ENCODE results near the gene TANGO6. TPM values are rescaled to one million over a fixed set of nuclear protein-coding genes. Genes with fewer than 3 reads are reported as not detected.
"Not testable (repeated sequence)": the region's sequence is repeated elsewhere in the genome, so short reads cannot be mapped to it uniquely, and the experiment has no call there.

TANGO6 gene
- polyA plus RNA-seq, 3 donors = 5.9 to 8.8 (median 7.0) TPM

DNA sequence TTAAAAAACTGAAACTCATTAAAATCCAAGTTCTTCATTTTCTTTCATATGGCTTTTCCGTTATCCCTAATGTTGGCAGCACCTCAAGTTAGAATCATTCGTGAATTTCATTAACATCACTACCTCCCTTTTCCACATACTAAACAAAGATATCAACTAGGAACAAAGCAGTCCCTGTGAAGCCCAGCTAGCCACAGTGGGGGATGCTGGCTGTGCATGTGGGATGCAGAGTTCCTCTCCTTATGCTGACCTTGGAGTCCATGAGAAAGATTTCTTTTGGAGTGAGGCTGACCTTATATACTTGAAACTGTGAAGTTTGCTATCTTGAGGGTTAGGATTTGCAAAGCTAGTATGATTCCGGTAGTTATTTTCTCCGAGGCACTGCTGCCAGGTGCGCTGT is 117.6 kb downstream of the TANGO6 start:
- DNase-seq (ENCODE audit: low read depth in 3 of 3, low spot score in 2 of 3) = no peak

DNA sequence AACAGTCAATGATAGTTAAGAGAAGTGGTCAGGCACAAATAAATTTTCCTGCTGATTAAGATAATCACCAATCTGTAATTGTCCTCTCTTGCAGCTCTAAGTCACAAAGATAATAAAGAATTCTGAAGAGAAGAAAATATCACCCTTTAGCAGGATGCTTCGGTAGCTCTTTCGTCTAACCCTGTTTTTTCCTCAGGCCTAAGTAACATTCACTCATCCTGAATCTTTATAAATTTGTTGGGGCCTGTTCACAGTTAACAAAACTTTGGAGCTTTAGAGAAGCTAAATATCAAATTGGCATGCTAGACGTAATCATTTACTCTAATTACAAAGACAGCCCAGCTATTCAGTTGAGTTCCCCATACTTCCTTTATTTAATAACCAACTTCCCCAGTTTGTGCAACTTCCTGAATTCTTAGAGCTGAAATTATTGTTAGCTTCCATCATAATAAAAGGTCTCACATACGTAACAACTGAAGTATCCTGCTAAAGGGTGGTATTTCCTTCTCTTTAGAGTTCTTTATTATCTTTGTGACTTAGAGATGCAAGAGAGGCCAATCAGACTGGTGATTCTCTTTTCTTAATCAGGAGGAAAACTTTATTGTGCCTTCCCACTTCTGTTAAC is 118.6 kb downstream of the TANGO6 start:
- DNase-seq (ENCODE audit: low read depth in 3 of 3, low spot score in 2 of 3) = no peak

DNA sequence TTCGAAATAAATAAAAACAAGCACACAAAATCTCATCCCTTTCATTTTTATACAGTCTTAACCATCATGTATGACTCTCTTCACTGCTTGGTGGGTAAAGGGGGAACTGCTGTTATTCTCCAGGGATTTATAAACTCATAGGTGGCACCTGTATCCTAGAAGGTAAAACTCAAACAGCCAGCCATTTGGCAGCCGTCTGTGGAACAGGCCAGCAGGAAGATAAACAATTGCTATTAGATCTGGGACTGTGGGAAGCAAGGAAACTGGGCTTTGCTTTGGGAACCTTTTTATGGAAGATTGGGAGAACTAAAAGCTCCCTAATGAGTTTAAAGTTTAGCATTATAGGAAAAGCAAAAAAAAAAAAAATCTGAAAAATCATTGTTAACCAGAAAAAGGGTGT is 126.0 kb downstream of the TANGO6 start:
- DNase-seq (ENCODE audit: low read depth in 3 of 3, low spot score in 2 of 3) = no peak

GRCh38 chr16:68972013-68972412 is 128.7 kb downstream of the TANGO6 start:
- DNase-seq (ENCODE audit: low read depth in 3 of 3, low spot score in 2 of 3) = no peak

DNA sequence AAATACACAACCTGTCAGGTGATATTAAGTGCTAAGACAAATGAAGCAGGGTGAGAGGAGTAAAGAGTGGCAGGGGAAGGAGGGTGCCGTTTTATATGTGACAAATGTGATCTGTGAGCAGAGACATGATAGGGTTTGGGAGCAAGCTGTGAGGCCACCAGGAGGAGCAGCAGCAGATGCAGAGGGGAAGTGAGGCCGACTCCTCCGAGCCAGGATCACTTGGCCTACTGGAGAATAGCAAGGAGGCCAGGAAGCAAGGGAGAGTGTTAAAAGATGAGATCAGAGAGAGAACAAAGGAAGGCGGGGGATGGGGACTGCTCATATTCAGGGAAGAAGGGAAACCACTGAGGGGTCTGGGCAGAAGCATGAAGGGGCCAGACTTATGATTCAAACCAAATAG is 129.4 kb downstream of the TANGO6 start:
- DNase-seq (ENCODE audit: low read depth in 3 of 3, low spot score in 2 of 3) = no peak

DNA sequence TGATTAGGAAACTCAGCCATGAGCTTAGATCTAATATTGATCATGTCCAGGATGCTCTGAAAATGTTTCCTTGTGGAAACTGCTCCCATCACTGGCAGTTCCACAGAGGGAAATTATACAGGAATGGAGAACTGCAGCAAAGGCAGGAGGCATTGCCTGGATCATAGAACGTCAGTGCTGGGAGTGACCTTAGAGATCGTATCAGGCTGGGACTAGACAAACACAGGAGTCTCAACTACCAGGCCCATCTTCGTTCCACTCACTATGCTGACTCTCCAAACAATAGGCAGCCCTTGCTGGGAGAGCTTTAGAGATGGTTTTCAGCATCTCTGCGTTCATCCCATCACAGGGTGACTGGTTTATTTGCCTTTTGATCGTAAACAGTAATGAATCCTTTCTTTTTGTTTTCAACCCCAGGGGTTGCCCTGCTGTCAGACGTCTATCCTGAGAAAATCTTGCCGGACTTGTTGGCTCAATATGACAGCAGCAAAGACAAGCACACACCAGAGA is 130.3 kb downstream of the TANGO6 start:
- no peak for DNase-seq (ENCODE audit: low read depth in 3 of 3, low spot score in 2 of 3)

DNA sequence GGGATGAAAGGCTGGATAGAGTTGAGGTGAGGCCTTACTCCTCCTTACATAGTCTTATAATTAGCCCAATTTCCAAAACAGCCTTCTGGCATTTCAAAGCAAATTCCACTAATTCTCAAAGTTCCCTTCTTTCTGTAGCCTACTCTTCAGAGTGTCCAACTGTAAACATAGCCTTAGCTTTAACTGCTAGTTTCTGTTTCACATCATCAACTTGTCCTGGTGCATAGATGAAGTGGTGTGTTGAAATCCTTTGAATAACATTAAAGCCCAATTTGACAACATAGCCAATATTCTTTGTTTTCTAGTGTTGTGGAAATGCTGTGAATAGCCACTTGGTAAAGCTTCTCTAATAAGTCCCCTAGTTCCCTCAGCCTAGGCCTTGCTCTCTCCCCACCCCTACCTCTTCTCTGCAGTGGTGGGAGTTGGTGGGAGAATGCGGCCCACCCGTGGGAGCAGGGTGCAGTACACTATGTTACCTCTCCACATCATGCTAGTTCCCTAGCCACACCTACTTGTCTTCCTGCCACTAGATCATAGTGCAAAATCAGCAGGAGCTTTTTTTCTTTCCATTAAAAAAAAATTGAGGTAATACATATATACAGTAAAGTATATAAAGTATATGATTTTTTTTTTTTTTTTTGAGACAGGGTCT is 135.1 kb downstream of the TANGO6 start:
- DNase-seq (ENCODE audit: low read depth in 3 of 3, low spot score in 2 of 3) = no peak

DNA sequence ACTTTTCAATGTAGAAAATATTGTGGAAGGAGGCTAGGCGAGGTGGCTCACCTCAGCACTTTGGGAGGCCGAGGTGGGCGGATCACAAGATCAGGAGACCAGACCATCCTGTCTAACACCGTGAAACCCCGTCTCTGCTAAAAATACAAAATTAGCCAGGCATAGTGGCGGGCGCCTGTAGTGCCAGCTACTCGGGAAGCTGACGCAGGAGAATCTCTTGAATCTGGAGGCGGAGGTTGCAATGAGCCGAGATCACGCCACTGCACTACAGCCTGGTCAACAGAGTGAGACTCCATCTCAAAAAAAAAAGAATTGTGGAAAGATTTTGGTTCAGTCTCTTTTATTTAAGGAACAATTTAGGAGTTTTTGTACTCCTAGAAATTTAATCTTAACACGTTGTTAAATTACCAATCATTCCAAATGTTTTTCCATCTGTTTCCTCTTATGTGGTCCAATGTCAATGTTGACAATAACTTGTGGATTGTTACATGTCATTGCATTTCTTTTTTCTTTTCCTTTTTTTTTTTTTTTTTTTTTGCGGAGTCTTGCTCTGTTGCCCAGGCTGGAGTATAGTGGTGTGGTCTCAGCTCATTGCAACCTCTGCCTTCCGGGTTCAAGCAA is 137.5 kb downstream of the TANGO6 start:
- no peak for DNase-seq (ENCODE audit: low read depth in 3 of 3, low spot score in 2 of 3)

GRCh38 chr16:68981971-68982370 is 138.6 kb downstream of the TANGO6 start:
- DNase-seq (ENCODE audit: low read depth in 3 of 3, low spot score in 2 of 3) = no peak

GRCh38 chr16:68984467-68984866 is 141.1 kb downstream of the TANGO6 start:
- no peak for DNase-seq (ENCODE audit: low read depth in 3 of 3, low spot score in 2 of 3)

DNA sequence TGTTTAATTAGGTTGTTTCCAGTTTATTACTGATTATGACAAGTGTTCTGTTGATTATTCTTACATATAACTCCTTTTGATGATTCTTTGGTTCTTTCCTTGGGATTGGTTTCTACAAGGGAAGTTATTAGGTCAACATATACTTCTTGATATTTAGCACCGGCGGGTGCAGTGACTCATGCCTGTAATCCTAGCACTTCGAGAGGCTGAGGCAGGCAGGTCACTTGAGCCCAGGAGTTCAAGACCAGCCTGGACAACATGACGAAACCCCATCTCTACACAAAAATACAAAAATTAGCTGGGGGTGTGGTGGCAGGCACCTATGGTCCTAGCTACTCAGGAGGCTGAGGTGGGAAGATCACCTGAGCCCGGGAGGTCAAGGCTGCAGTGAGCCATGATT is 141.9 kb downstream of the TANGO6 start:
- no peak for DNase-seq (ENCODE audit: low read depth in 3 of 3, low spot score in 2 of 3)

DNA sequence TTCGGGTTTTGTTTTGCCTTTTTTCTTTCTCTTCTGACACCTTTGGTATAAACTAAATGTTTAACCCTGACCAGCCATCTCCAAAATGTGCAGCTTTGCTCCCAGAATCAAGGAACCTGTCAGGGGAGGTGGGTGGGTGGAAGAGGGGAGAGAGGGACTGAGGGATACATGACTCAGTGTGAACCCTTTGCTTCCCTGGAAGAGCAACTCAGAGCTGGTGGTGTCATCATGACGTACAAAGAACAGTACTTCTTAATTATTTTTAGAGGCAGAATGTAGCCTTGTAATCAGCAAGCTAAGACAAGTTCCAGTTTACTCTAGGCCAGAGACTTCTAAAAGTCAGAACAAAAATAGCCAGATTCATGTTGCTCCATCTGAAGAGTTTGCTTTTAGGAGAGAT is 142.5 kb downstream of the TANGO6 start:
- DNase-seq (ENCODE audit: low read depth in 3 of 3, low spot score in 2 of 3) = no peak

GRCh38 chr16:68987734-68988457 is 144.6 kb downstream of the TANGO6 start:
- DNase-seq (ENCODE audit: low read depth in 3 of 3, low spot score in 2 of 3) = no peak

DNA sequence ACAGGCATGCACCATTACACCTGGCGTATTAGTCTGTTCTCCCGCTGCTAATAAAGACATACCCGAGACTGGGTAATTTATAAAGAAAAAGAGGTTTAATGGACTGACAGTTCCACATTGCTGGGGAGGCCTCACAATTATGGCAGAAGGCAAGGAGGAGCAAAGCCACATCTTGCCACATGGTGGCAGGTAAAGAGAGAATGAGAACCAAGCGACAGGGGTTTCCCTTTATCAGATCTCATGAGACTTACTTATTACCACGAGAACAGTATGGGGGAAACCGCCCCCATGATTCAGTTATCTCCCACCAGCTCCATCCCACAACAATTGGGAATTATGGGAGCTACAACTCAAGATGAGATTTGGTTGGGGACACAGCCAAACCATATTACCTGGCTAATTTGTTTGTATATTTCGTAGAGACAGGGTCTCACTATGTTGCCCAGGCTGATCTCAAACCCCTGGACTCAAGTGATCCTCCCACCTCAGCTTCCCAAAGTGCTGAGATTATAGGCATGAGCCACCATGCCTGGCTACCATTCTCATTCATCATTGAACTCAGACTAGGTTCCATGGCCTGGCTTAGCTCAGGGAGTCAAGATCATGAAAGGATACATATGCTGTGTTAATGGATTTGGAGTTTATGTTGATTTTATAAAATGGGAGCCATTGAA is 147.0 kb downstream of the TANGO6 start:
- DNase-seq (ENCODE audit: low read depth in 3 of 3, low spot score in 2 of 3) = not testable (repeated sequence)

- no peak for DNase-seq (ENCODE audit: low read depth in 3 of 3, low spot score in 2 of 3)
These were observed 147.7 kb downstream of the TANGO6 start for GRCh38 chr16:68991075-68991474.

DNA sequence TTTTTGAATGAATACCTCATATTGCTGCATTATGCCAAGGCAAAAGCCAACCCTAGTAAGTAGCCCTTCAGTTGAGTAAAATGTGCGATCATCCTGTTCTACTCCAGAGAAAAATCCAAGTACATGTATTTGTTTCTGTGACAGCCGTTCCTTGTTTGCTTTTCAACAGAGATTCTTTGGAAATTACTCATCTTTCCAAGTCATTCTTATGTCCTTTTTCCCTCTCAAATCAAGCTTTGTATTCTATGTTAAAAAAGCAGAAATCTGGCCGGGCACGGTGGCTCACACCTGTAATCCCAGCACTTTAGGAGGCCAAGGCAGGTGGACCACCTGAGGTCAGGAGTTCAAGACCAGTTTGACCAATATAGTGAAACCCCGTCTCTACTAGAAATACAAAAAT is 149.2 kb downstream of the TANGO6 start:
- DNase-seq (ENCODE audit: low read depth in 3 of 3, low spot score in 2 of 3) = no peak

DNA sequence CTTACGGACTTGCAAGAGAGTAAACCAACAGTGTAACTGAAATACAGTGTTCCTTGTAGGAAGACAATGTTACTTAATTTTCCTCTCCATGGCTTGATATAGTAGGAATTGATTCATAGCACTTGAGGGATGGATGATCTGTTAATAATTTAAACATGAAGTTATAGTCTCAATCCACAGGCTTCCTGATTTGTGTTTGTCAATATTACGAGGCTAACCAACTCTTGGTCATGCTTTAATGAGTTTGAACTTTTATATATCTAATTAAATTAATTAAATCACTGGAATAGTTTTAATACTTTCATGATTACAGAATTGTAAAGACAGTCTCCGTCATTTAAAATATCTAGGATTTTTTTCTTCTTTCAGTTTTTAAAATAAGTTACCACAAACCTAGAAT is 150.1 kb downstream of the TANGO6 start:
- DNase-seq (ENCODE audit: low read depth in 3 of 3, low spot score in 2 of 3) = no peak

- DNase-seq (ENCODE audit: low read depth in 3 of 3, low spot score in 2 of 3) = peak in 1 of 3 donors; percentile 16
These were observed 150.6 kb downstream of the TANGO6 start for GRCh38 chr16:68993885-68994284.

- DNase-seq (ENCODE audit: low read depth in 3 of 3, low spot score in 2 of 3) = no peak
These were observed 151.0 kb downstream of the TANGO6 start for GRCh38 chr16:68994324-68994723.

- DNase-seq (ENCODE audit: low read depth in 3 of 3, low spot score in 2 of 3) = no peak
These were observed 151.7 kb downstream of the TANGO6 start for GRCh38 chr16:68995011-68995504.

GRCh38 chr16:68997564-68997963 is 154.2 kb downstream of the TANGO6 start:
- DNase-seq (ENCODE audit: low read depth in 3 of 3, low spot score in 2 of 3) = no peak

Measured in right renal cortex interstitium (tissue), 3 donors.